HepG2 (cell line): Measurements from ENCODE around the gene SLC23A2. TPM values are rescaled to one million over a fixed set of nuclear protein-coding genes. Genes with fewer than 3 reads are reported as not detected.

Source experiments
- CBFB ChIP-seq: sonication (generic); formaldehyde crosslinking; IDR thresholded peaks from 2 replicates; pipeline ENCODE4 v1.4.0; 2020; ENCODE audit warnings: missing genetic modification reagents
- GABPA ChIP-seq, 2 experiments: IDR thresholded peaks; 2 replicates each; pipeline ENCODE4 v1.6.1; 2011 to 2016; ENCODE audit warnings: low read depth in 2 of 2, low read length in 1 of 2, missing biosample characterization in 1 of 2, missing genetic modification characterization in 1 of 2
- HMG20B ChIP-seq: conservative IDR thresholded peaks from 2 replicates; pipeline ENCODE4 v1.6.1; 2016; ENCODE audit warnings: missing genetic modification reagents, missing compliant biosample characterization
- HOXA5 ChIP-seq: sonication (generic); formaldehyde crosslinking; IDR thresholded peaks from 2 replicates; pipeline ENCODE4 v1.4.0; 2020; ENCODE audit warnings: missing genetic modification reagents
- MTF2 ChIP-seq: sonication (generic); formaldehyde crosslinking; IDR thresholded peaks from 2 replicates; pipeline ENCODE4 v1.5.0; 2020; ENCODE audit warnings: missing genetic modification reagents, borderline replicate concordance
- REST ChIP-seq, 2 experiments: IDR thresholded peaks; 2 replicates each; pipeline ENCODE4 v1.6.1; 2011 to 2012; ENCODE audit warnings: low read length in 2 of 2, borderline replicate concordance in 1 of 2, low read depth in 1 of 2, mild to moderate bottlenecking in 1 of 2, moderate library complexity in 1 of 2
- SRSF1 ChIP-seq: fragments of 200-400 bp; formaldehyde crosslinking; optimal IDR thresholded peaks from 2 replicates; pipeline ENCODE3; 2017; ENCODE audit warnings: mild to moderate bottlenecking, low read depth, low read length, moderate library complexity
- SYNCRIP ChIP-seq: fragments of 200-400 bp; formaldehyde crosslinking; IDR thresholded peaks from 2 replicates; pipeline ENCODE4 v1.6.1; 2018; ENCODE audit warnings: mild to moderate bottlenecking, low read depth, low read length; ENCODE audit not compliant: insufficient read depth
- ZNF333 ChIP-seq: sonication (generic); formaldehyde crosslinking; IDR thresholded peaks from 2 replicates; pipeline ENCODE4 v1.4.0; 2020; ENCODE audit warnings: mild to moderate bottlenecking, missing genetic modification reagents, borderline replicate concordance
- ZNF512 ChIP-seq: sonication (generic); formaldehyde crosslinking; IDR thresholded peaks from 2 replicates; pipeline ENCODE4 v1.4.0; 2020; ENCODE audit warnings: mild to moderate bottlenecking, missing genetic modification reagents
- ZNF777 ChIP-seq: sonication (generic); formaldehyde crosslinking; IDR thresholded peaks from 2 replicates; pipeline ENCODE4 v1.4.0; 2020; ENCODE audit warnings: missing genetic modification reagents
- ZSCAN25 ChIP-seq: sonication (generic); formaldehyde crosslinking; IDR thresholded peaks from 2 replicates; pipeline ENCODE4 v1.8.0; 2022; ENCODE audit warnings: mild to moderate bottlenecking, missing genetic modification reagents
- polyA plus RNA-seq, 8 experiments: library from polyadenylated mRNA; depleted of rRNA in 3 of 8; stranded (reverse) in 7 of 8; unstranded in 1 of 8; fragments of >200 nt; fragmentation: Illumina TruSeq in 4 of 8; extraction: Trizol in 4 of 8; gene quantifications; 2 replicates each; pipeline versions ENCODE4 v1.2.1 to v1.2.3, GENCODE V29; 2011 to 2016; ENCODE audit warnings: low read depth in 4 of 8, missing spikeins in 1 of 8, mixed read lengths in 1 of 8; ENCODE audit not compliant: insufficient read depth in 1 of 8
- total RNA-seq, 5 experiments: library from RNA; depleted of rRNA; stranded (reverse); fragments of >200 nt; fragmentation: Illumina TruSeq; extraction: Trizol; gene quantifications; 2 replicates each; pipeline ENCODE4 v1.2.3, GENCODE V29; 2016; ENCODE audit warnings: low read depth in 1 of 5
- TF ChIP-seq, protein P1 (sequence below): IDR thresholded peaks from 2 replicates; pipeline ENCODE4 v1.6.1; 2012; ENCODE audit warnings: low read length, improper control_type of control experiment
- TF ChIP-seq, protein P2 (sequence below): sonication (generic); formaldehyde crosslinking; IDR thresholded peaks from 2 replicates; pipeline ENCODE4 v1.4.0; 2020; ENCODE audit warnings: missing genetic modification reagents, borderline replicate concordance
- TF ChIP-seq, protein P3 (sequence below): sonication (generic); formaldehyde crosslinking; IDR thresholded peaks from 2 replicates; pipeline ENCODE4 v1.5.1; 2020; ENCODE audit warnings: missing genetic modification reagents, mild to moderate bottlenecking, borderline replicate concordance

Gene SLC23A2
- total and polyA plus RNA-seq, 2 of the 13 experiments (the other 11 are each of a cell fraction or from before 2014, with no cell fraction given) = 42.2 to 51.2 TPM

DNA sequence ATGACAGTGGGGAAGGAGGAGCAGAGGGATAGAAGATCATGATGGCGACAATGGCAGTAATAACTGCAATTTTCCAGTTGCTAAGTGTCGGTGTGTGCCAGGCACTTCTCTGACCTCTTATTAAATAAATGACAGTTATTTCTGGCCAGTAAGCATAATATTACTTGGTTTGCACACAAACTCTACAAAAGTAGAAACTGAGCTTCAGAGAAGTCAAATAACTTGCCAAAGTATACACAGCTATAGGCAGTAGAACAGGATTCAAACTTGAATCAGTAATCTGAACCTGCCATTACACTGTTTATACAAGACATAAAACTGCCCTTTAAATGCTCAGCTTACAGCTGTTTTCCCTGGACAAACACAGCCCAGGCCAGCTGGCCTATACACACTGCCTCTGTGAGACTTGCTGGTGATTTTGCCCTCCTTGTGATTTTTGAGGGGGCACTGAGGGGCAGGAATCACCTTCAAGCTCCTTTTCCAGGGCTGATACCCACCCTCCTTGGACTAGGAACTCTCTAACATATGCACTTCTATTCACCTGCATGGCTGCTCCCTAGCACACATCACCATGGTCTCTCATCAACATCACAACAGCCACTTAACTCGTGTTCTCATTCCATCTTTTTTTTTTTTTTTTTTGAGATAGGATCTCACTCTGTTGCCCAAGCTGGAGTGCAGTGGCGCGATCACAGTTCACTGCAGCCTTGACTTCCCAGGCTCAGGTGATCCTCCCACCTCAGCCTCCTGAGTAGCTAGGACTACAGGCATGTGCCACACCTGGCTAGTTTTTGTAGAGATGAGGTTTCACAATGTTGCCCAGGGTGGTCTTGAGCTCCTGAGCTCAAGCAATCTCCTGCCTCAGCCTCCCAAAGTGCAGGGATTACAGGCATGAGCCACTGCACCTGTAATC lies 63.6 kb downstream of the SLC23A2 start (continued):
- TF ChIP-seq REST (IDR thresholded peaks at IDR 0.05; ENCODE audit: borderline replicate concordance in 1 of 2, low read depth in 1 of 2, low read length in 2 of 2) (no peak), CBFB (CRISPR knock-in tag) (no peak), SRSF1 (no peak), MTF2 (no peak), ZSCAN25 (CRISPR knock-in tag) (no peak; the same call in 1 of the 2 replicates), SYNCRIP (no peak), GABPA (IDR thresholded peaks at IDR 0.05; ENCODE audit: low read depth, low read length) (no peak), GABPA (CRISPR knock-in tag; IDR thresholded peaks at IDR 0.05; ENCODE audit: low read depth) (no peak), HMG20B (CRISPR knock-in tag) (no peak), ZNF512 (no peak), ZNF333 (CRISPR knock-in tag) (no peak), HOXA5 (CRISPR knock-in tag) (no peak), ZNF777 (CRISPR knock-in tag) (no peak)
- TF ChIP-seq, protein P1, sequence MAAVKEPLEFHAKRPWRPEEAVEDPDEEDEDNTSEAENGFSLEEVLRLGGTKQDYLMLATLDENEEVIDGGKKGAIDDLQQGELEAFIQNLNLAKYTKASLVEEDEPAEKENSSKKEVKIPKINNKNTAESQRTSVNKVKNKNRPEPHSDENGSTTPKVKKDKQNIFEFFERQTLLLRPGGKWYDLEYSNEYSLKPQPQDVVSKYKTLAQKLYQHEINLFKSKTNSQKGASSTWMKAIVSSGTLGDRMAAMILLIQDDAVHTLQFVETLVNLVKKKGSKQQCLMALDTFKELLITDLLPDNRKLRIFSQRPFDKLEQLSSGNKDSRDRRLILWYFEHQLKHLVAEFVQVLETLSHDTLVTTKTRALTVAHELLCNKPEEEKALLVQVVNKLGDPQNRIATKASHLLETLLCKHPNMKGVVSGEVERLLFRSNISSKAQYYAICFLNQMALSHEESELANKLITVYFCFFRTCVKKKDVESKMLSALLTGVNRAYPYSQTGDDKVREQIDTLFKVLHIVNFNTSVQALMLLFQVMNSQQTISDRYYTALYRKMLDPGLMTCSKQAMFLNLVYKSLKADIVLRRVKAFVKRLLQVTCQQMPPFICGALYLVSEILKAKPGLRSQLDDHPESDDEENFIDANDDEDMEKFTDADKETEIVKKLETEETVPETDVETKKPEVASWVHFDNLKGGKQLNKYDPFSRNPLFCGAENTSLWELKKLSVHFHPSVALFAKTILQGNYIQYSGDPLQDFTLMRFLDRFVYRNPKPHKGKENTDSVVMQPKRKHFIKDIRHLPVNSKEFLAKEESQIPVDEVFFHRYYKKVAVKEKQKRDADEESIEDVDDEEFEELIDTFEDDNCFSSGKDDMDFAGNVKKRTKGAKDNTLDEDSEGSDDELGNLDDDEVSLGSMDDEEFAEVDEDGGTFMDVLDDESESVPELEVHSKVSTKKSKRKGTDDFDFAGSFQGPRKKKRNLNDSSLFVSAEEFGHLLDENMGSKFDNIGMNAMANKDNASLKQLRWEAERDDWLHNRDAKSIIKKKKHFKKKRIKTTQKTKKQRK = no peak
- TF ChIP-seq, protein P2, sequence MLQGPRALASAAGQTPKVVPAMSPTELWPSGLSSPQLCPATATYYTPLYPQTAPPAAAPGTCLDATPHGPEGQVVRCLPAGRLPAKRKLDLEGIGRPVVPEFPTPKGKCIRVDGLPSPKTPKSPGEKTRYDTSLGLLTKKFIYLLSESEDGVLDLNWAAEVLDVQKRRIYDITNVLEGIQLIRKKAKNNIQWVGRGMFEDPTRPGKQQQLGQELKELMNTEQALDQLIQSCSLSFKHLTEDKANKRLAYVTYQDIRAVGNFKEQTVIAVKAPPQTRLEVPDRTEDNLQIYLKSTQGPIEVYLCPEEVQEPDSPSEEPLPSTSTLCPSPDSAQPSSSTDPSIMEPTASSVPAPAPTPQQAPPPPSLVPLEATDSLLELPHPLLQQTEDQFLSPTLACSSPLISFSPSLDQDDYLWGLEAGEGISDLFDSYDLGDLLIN (CRISPR knock-in tag) = no peak
- TF ChIP-seq, protein P3, sequence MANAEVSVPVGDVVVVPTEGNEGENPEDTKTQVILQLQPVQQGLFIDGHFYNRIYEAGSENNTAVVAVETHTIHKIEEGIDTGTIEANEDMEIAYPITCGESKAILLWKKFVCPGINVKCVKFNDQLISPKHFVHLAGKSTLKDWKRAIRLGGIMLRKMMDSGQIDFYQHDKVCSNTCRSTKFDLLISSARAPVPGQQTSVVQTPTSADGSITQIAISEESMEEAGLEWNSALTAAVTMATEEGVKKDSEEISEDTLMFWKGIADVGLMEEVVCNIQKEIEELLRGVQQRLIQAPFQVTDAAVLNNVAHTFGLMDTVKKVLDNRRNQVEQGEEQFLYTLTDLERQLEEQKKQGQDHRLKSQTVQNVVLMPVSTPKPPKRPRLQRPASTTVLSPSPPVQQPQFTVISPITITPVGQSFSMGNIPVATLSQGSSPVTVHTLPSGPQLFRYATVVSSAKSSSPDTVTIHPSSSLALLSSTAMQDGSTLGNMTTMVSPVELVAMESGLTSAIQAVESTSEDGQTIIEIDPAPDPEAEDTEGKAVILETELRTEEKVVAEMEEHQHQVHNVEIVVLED (CRISPR knock-in tag) = no peak
